RWPE2 (cell line): ENCODE data around the gene TRMU.

ENCODE experiments used
- ATAC-seq: fragments of 200-7000 bp; cut with Tn5 transposase; 3 replicates; pipeline ENCODE4 v1.9.1; 2021; ENCODE audit warnings: low read depth
- DNase-seq: peaks from one replicate; pipeline ENCODE4 v3.0.0-alpha.2; 2020; ENCODE audit warnings: low spot score
- H3K27ac ChIP-seq: fragments of 450-650 bp; 2 replicates; pipeline ENCODE4 v1.5.1; 2017; ENCODE audit warnings: mild to moderate bottlenecking; ENCODE audit not compliant: poor library complexity, severe bottlenecking
- H3K27me3 ChIP-seq: fragments of 250-450 bp; sonication (Bioruptor Pico); 2 replicates; pipeline ENCODE4 v1.5.1; 2021; ENCODE audit warnings: mild to moderate bottlenecking, moderate library complexity; ENCODE audit not compliant: insufficient read depth, poor library complexity, severe bottlenecking
- H3K36me3 ChIP-seq: fragments of 250-450 bp; sonication (Bioruptor Pico); 2 replicates; pipeline ENCODE4 v1.5.1; 2020; ENCODE audit warnings: low read depth, mild to moderate bottlenecking, moderate library complexity
- H3K4me1 ChIP-seq: fragments of 250-450 bp; sonication (Bioruptor Pico); 2 replicates; pipeline ENCODE4 v1.5.1; 2021; ENCODE audit warnings: mild to moderate bottlenecking, moderate library complexity; ENCODE audit not compliant: insufficient read depth, poor library complexity, severe bottlenecking
- H3K4me3 ChIP-seq: fragments of 250-450 bp; sonication (Bioruptor Pico); 2 replicates; pipeline ENCODE4 v1.5.1; 2021; ENCODE audit warnings: mild to moderate bottlenecking, moderate library complexity; ENCODE audit not compliant: severe bottlenecking
- H3K9me3 ChIP-seq: fragments of 250-450 bp; sonication (Bioruptor Pico); 2 replicates; pipeline ENCODE4 v1.5.1; 2021; ENCODE audit warnings: mild to moderate bottlenecking, moderate library complexity; ENCODE audit not compliant: severe bottlenecking
- CTCF ChIP-seq: fragments of 450-650 bp; IDR thresholded peaks from one replicate; pipeline ENCODE4 v1.5.1; 2017; ENCODE audit warnings: mild to moderate bottlenecking, moderate library complexity; ENCODE audit not compliant: poor library complexity, severe bottlenecking

Gene TRMU

GRCh38 chr22:46376111-46376510 lies 40.6 kb downstream of the TRMU start:
- H3K27me3 ChIP-seq, result no peaks in the 10 kb centered on the region

GRCh38 chr22:46376908-46377524 lies 41.5 kb downstream of the TRMU start:
- peaks cover 40% of the 10 kb centered on the region for H3K36me3 ChIP-seq
- no peaks in the 10 kb centered on the region for H3K27me3 ChIP-seq
- peak; percentile 6; the same call in 1 of the 3 replicates for ATAC-seq
- DNase-seq, result no peak
- H3K27ac ChIP-seq, result no peak overlapping the region
- TF ChIP-seq CTCF, result no peak
- no peak overlapping the region for H3K4me3 ChIP-seq
- H3K9me3 ChIP-seq, result peaks cover 6% of the 10 kb centered on the region
- H3K4me1 ChIP-seq, result peaks cover 5% of the 10 kb centered on the region

More at GRCh38 chr22:46376111-46376510, 40.6 kb downstream of the TRMU start:
- H3K4me3 ChIP-seq, result no peak overlapping the region
- no peak overlapping the region for H3K27ac ChIP-seq
- ATAC-seq (no peak), DNase-seq (no peak)
- peaks cover 5% of the 10 kb centered on the region for H3K4me1 ChIP-seq
- no peak for TF ChIP-seq CTCF
- H3K9me3 ChIP-seq, result peaks cover 6% of the 10 kb centered on the region
- peaks cover 38% of the 10 kb centered on the region for H3K36me3 ChIP-seq

DNA sequence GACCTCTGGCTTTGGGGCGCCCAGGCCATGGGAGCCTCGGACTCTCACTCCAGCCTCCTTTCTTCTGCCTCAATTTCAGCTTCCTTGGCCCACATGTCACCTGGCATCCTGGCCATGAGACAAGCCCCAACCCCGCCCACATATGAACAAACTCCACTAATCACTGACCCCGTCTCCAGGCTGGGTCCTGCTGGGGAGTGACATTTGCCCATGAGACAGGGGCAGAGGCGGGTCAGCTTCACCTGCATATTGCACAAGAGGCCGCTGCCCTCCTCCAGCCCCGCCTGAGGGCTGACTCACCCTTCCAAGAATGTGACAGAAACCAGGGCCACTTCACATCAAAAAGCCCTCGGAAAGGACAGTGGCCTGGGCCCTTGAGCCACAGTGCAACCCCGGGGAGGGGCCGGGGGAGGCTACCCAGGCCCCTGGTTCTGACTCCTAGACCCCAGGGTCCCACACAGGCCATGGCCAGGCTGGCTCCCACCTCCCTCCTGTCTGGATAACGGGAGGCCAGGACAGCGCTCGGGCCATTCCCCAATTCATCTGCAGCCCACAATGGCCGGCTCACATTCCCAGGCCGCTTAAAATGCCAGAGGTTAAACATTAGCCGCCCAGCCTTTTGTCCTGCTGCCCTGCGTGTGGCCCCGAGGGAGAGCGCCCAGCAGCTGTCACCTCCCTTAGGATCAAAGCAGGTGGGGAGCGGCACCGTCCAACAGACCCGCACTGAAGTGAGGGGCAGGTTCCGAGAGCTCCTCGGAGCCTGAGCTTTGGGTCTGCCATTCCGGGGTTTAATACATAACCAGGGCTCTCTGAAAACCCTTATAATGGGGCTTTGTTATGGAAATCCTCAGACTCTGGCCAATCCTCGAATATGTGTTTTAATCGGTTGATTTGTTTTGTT lies 42.3 kb downstream of the TRMU start:
- peak; percentile 85 for ATAC-seq
- no peak overlapping the region for H3K4me3 ChIP-seq

DNA sequence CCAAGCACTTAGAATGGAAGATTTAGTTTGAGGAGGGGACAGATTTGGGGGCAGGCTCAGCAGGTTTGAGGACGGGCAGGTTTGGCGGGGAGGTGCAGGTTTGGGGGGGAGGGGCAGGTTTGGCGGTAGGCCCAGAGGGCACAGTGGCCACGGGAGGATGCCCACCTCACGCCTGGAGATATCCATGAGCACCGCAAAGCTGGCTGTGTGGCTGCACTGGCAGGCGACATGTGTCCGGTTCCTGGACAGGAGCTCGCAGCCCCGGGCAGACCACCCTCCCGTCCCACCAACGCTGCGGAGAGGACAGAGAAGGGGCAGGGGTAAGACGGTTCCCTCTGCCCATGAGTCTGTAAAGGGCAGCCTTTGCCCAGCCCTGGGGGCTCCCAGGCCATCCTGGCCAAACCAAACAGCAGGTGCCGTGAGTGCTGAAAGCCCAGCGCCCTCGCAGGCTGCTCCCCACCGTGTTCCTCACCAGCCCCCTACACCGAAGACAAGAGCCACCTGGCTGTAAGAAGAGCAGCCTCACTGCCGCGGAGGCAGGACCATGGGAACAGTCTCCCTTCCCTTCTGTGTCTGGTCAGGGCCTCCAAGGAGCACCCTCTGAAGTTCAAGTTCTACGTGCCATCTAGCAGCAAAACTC lies 43.0 kb downstream of the TRMU start:
- Histone ChIP-seq H3K27ac (no peak overlapping the region), H3K4me3 (no peak overlapping the region), H3K36me3 (peaks cover 48% of the 10 kb centered on the region), H3K4me1 (peaks cover 5% of the 10 kb centered on the region), H3K27me3 (no peaks in the 10 kb centered on the region), H3K9me3 (peaks cover 6% of the 10 kb centered on the region)
- no peak for TF ChIP-seq CTCF
- DNase-seq (no peak), ATAC-seq (no peak)

More for the DNA sequence above, 42.3 kb downstream of the TRMU start:
- Histone ChIP-seq H3K27ac (no peak overlapping the region), H3K4me1 (peaks cover 5% of the 10 kb centered on the region), H3K36me3 (peaks cover 45% of the 10 kb centered on the region), H3K9me3 (peaks cover 6% of the 10 kb centered on the region), H3K27me3 (no peaks in the 10 kb centered on the region)
- no peak for DNase-seq
- TF ChIP-seq CTCF, result no peak
